Thoracic aorta (tissue), 2 donors: ENCODE results near the gene MAP7D3. TPM values are rescaled to one million over a fixed set of nuclear protein-coding genes. Genes with fewer than 3 reads are reported as not detected.

Experiments used
- ATAC-seq: fragments of 150-250 bp; one replicate; pipeline ENCODE4 v1.8.0; 2017; ENCODE audit warnings: low read depth; ENCODE audit not compliant: insufficient number of reproducible peaks, low FRiP score
- DNase-seq: peaks from one replicate; pipeline ENCODE4 v3.0.0-alpha.2; 2020; ENCODE audit warnings: low spot score
- H3K27ac ChIP-seq, 2 donors: fragments of 200-600 bp; sonication (generic); 1 replicate in 1 of 2; 2 replicates in 1 of 2; pipeline ENCODE4 v1.5.1; 2016; ENCODE audit warnings: mild to moderate bottlenecking in 2 of 2, moderate library complexity in 2 of 2
- H3K27me3 ChIP-seq: fragments of 200-600 bp; sonication (generic); replicated peaks from 2 replicates; pipeline ENCODE4 v1.6.0; 2016; ENCODE audit warnings: mild to moderate bottlenecking; ENCODE audit not compliant: insufficient read depth
- H3K36me3 ChIP-seq: fragments of 200-600 bp; sonication (generic); one replicate; pipeline ENCODE4 v1.5.1; 2016
- H3K4me1 ChIP-seq, 2 donors: fragments of 200-600 bp; sonication (generic); 1 replicate in 1 of 2; 2 replicates in 1 of 2; pipeline versions ENCODE4 v1.5.1 to v1.6.0; 2016; ENCODE audit warnings: low read depth in 2 of 2, mild to moderate bottlenecking in 1 of 2; ENCODE audit not compliant: control insufficient read depth in 1 of 2
- H3K4me3 ChIP-seq: fragments of 200-600 bp; sonication (generic); 2 replicates; pipeline ENCODE4 v1.5.1; 2016; ENCODE audit warnings: mild to moderate bottlenecking
- H3K9me3 ChIP-seq: fragments of 200-600 bp; sonication (generic); 2 replicates; pipeline ENCODE4 v1.5.1; 2016
- CTCF ChIP-seq: fragments of 200-600 bp; sonication (generic); IDR thresholded peaks from one replicate; pipeline ENCODE4 v1.5.1; 2019; ENCODE audit warnings: antibody characterized with exemption
- total RNA-seq, 2 donors: library from RNA; depleted of rRNA; stranded (reverse); fragments of >200 nt; gene quantifications; one replicate each; pipeline versions ENCODE4 v1.1.0 to v1.2.3, GENCODE V29; 2016

The MAP7D3 gene
- total RNA-seq, 2 donors from 2014 or later, result 41.6 to 44.5 TPM

- TF ChIP-seq CTCF, result no peak
- H3K4me1 ChIP-seq, result no peaks in the 10 kb centered on the region
- no peak overlapping the region for H3K4me3 ChIP-seq
- no peak for DNase-seq
- no peak for ATAC-seq
- no peaks in the 10 kb centered on the region for H3K27me3 ChIP-seq
- H3K27ac ChIP-seq, result no peak overlapping the region
- no peaks in the 10 kb centered on the region for H3K9me3 ChIP-seq
- peaks cover 7% of the 10 kb centered on the region for H3K36me3 ChIP-seq
These were observed 31.3 kb downstream of the MAP7D3 start for GRCh38 chrX:136219893-136220292.

GRCh38 chrX:136215559-136215958 is 35.6 kb downstream of the MAP7D3 start:
- no peak for TF ChIP-seq CTCF
- no peaks in the 10 kb centered on the region for H3K4me1 ChIP-seq
- H3K9me3 ChIP-seq, result no peaks in the 10 kb centered on the region
- ATAC-seq (no peak), DNase-seq (no peak)
- H3K36me3 ChIP-seq, result no peaks in the 10 kb centered on the region
- no peaks in the 10 kb centered on the region for H3K27me3 ChIP-seq
- H3K4me3 ChIP-seq, result no peak overlapping the region
- H3K27ac ChIP-seq, result peak overlapping the region in 1 of 2 donors; percentile 7

- H3K36me3 ChIP-seq, result no peaks in the 10 kb centered on the region
- ATAC-seq, result no peak
- peak overlapping the region; percentile 38 to 61 for H3K27ac ChIP-seq
These were observed 36.6 kb downstream of the MAP7D3 start for GRCh38 chrX:136214551-136214950.

GRCh38 chrX:136212557-136213111 is 38.6 kb downstream of the MAP7D3 start:
- peak overlapping the region; percentile 61 for H3K27ac ChIP-seq
- H3K4me1 ChIP-seq, result peaks cover 4 to 20% of the 10 kb centered on the region in 2 donors
- TF ChIP-seq CTCF, result no peak
- no peak overlapping the region for H3K4me3 ChIP-seq
- ATAC-seq (no peak), DNase-seq (no peak)
- no peaks in the 10 kb centered on the region for H3K27me3 ChIP-seq
- H3K36me3 ChIP-seq, result peaks cover 9% of the 10 kb centered on the region
- no peaks in the 10 kb centered on the region for H3K9me3 ChIP-seq

More at GRCh38 chrX:136214551-136214950, 36.6 kb downstream of the MAP7D3 start:
- no peaks in the 10 kb centered on the region for H3K9me3 ChIP-seq
- no peaks in the 10 kb centered on the region for H3K27me3 ChIP-seq
- peaks cover 0 to 2% of the 10 kb centered on the region in 2 donors for H3K4me1 ChIP-seq
- DNase-seq, result no peak
- no peak for TF ChIP-seq CTCF
- no peak overlapping the region for H3K4me3 ChIP-seq

- TF ChIP-seq CTCF, result no peak
- H3K27me3 ChIP-seq, result no peaks in the 10 kb centered on the region
- H3K27ac ChIP-seq, result peak overlapping the region; percentile 61
- DNase-seq (no peak), ATAC-seq (peak; percentile 22)
- no peaks in the 10 kb centered on the region for H3K9me3 ChIP-seq
- H3K4me1 ChIP-seq, result peaks cover 4 to 27% of the 10 kb centered on the region in 2 donors
- peaks cover 16% of the 10 kb centered on the region for H3K36me3 ChIP-seq
- H3K4me3 ChIP-seq, result no peak overlapping the region
These were observed 39.2 kb downstream of the MAP7D3 start for GRCh38 chrX:136211766-136212556.
